Putamen (tissue), 1 donor: ENCODE measurements around the gene UTRN.

Experiments
- DNase-seq: peaks from one replicate; pipeline ENCODE4 v3.0.0-alpha.2; 2016; ENCODE audit warnings: low spot score

The UTRN gene

GRCh38 chr6:144284783-144285547 is at the start of gene UTRN:
TSS of gene UTRN (plus strand) at chr6:144285335. CDS start at chr6:144291829, 6,494 bp downstream.
- peak; percentile 52 for DNase-seq

DNA sequence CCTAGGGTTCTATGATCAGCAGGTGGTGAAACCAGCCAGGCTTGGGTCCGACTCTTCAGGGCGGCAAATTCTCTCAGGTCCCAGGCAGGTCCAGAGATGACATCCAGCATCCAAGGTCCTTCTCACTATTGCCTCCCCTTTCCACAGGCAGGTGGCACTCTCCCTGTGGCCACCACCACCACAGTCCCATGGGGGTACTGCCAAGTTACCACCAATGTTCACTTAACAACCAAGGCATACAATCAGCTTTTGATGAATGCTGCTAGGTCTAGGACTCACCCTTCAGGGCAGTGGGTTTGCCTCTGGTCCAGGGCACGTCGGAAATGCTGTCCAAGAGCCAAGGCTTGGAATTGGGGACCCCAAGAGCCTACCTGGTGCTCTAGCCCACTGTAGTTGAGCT is 40.4 kb upstream of the UTRN start:
- no peak for DNase-seq

GRCh38 chr6:144246988-144247387 is 38.1 kb upstream of the UTRN start:
- DNase-seq = no peak

GRCh38 chr6:144248003-144248402 is 37.1 kb upstream of the UTRN start:
- no peak for DNase-seq

GRCh38 chr6:144248476-144249301 is 36.4 kb upstream of the UTRN start:
- DNase-seq = no peak

DNA sequence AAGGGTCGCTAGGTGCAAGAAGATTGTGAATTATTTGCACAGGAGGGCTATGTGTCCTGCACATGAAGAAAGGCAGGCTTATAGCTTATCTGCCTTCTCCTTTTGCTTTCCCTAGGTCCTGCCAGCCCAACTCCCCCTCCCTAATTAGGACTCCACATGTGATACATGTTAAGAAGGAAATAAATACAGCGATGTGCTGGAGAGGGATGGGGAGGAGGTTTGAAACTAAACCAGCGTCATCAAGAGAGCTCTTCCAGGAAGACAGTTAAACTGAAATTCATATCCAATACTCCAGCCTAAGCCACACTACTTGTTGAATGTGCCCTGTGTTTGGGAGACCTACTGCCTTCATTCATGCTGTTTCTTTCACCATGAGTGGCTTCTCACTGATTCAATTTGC is 34.9 kb upstream of the UTRN start:
- no peak for DNase-seq

DNA sequence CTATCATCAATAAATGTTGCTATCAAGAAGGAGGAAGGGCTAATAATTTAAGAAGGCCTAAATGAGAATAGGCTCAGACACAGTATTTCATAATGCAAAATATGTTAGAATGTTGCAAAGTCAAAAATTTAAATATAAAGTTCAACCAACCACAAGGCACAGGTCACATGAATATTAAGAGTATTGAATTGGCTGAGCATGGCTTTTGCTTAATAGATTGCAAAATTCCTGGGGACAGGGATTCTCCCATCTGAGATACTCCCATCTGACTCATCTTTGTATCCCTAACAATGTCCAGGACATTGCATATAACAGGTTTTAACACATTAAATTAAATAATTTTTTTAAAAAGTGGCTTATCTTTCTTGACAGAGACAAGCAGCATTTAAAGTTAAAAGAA is 32.9 kb upstream of the UTRN start:
- DNase-seq = no peak

- DNase-seq = no peak
Observed at GRCh38 chr6:144259986-144260385, 25.1 kb upstream of the UTRN start.

GRCh38 chr6:144262470-144263369 is 22.4 kb upstream of the UTRN start:
- no peak for DNase-seq

GRCh38 chr6:144263786-144264185 is 21.3 kb upstream of the UTRN start:
- no peak for DNase-seq

GRCh38 chr6:144264270-144265060 is 20.7 kb upstream of the UTRN start:
- DNase-seq = no peak

- no peak for DNase-seq
Observed at GRCh38 chr6:144265061-144265357, 20.1 kb upstream of the UTRN start.

DNA sequence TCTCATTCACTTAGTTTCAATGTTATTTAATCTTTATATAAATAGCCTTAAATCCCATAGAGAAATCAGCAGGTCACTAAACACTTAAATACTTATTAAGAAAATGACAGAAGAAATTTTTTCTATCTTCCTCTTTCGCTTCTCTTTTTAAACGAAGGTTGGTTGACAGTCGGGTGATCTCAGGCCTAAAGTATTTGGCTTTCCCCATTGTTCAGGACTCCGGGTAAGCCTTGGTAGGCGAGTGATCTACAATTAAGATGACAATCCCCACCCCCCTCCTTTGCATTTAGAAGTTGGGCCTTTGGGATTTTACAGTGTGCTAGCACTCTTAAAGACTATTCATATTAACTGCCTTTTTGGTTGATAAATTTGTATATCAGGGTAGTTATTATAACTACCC is 19.7 kb upstream of the UTRN start:
- DNase-seq = no peak

DNA sequence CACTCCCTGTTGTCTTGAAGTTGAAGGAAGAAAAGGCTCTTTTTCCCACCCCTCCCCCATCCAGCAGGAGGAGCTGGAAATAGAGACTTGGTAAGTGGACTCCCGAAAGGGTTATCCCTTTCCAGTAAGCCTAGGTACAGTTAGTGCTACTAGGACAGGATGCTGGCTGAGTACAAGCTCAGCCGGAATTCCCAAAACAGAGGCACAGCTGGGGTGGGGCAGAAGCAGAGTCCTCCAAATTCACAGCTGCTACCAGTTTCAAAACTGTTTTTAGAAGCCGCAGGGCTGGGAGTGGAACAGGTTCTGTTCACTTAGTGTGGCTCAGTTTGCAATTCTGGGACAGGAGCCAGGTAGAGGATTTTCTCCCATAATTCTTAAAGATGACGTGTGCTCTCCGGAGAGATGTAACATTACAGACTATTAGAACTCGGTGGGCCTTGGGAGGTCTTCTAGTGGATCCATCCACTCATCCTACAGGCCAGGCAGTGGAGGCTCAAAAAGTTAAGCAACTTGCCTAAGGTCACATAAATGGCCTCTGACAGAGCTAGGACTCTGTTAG is 19.0 kb upstream of the UTRN start:
- DNase-seq = no peak

DNA sequence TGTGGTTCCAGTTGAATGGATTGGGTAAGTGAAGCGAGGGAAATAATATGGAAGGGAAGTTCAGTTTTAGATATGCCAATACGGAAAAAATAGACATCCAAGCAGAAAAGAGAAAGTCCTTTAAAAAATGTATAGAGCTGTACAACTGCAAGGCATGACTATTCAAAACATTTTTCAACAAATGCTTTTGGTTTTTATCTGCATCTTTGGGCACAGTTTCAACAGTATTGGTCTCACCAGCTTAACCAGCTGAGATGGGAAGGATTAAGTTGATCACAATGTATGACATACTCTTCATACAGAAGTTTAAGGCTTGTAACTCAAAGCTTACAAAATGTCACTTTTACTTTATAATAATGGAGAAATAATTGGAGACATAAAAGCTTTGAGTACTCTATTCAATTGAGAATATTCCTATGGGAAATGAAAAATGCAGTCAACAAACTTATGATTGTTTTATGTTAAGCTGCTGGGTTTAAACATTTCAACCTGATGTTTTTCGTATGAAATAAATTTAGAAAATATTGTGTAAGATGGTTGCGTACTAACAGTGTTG is 16.3 kb upstream of the UTRN start:
- no peak for DNase-seq

DNA sequence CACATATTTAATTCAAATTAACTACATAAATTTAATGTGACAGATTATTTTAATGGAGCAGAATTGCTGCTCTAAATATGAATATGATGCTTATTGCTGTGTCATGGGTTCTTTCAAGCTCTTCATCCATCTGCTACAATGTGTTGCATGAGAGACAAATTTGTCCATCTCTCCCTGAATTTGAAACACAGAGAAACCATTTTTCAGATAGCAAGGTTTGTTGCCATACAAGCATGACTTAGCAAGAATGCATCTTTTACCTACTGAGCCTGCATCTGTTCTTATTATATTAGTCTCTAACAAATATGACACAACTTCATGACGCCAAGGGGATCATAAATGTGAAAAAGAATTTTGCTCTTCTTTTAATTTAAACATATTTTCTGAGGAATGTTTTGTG is 8.0 kb upstream of the UTRN start:
- DNase-seq = no peak

GRCh38 chr6:144277605-144278227 is 7.4 kb upstream of the UTRN start:
- DNase-seq = no peak

DNA sequence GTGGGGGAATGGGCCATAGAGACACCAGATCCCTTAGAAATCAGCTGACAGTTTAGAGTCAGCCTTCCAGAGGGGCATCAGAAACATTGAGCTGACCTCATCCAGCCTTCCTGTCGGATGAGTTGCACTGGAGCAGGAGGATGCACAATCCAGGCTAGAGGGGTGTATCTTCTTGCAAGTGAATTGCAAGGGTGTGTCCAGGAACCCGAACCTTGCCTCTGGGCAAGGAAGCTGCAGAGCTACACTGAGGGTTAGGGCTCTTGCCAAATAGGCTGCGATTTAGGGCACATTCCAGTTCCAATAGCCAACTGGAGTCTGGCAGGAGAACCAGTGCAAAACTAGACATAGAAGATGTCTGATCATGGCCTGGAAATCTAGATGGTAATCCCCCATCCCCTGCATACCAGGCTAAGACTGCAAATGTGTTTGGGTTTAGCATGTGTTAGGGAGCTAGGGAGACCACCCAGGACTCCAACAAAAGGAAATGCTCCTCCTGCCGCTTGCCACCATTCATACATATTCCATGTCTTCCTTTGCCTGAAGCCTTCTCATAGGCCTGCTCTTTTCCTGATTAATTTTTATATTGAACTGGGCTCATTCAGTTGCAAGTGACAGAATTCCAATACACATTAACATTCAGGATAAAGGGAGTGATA is 6.3 kb upstream of the UTRN start:
- no peak for DNase-seq

- DNase-seq = no peak
Observed at GRCh38 chr6:144279484-144280150, 5.5 kb upstream of the UTRN start.
